EH (cell line): Measurements from ENCODE around the gene PDZK1IP1.

Source experiments
- DNase-seq: peaks from one replicate; pipeline ENCODE4 v3.0.0-alpha.2; 2015; ENCODE audit warnings: low read depth

PDZK1IP1 gene, protein sequence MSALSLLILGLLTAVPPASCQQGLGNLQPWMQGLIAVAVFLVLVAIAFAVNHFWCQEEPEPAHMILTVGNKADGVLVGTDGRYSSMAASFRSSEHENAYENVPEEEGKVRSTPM

DNA sequence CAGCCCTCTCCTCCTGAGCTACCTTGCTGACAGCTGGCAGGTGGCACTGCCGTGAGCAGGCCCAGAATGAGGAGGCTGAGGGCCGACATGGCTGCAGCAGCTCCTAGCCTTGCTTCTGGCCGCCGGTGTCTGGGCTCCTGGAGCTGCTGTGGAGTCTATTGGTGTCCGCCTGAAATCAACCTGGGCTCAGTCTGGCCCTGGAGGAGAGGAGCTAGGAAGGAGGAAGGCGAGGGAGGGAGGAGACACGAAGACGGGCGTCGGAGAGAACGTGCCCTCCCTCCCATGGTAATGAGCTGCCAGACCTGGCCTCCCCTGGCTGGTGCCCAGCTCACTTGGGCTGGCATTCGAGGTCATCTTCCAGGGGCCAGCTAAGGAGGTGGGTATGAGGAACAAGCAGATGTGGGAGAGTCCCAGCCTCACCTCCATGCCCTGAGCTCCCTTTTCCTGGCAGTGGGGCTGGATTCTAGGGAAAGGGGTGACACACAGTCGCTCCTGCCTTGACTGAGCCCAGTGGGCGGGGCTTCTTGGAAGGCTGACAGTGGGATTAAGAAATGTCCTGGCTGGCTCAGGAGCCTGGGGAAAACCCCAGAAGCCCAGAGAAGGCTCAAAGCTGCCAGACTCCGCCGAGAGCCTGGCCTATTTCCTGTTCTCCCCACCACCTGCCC is at the start of gene PDZK1IP1:
Gene PDZK1IP1 (minus strand): TSS at position 193 of the 665 bp plus-strand sequence. CDS start 104 bp downstream, at position 89.
- peak; percentile 69 for DNase-seq

DNA sequence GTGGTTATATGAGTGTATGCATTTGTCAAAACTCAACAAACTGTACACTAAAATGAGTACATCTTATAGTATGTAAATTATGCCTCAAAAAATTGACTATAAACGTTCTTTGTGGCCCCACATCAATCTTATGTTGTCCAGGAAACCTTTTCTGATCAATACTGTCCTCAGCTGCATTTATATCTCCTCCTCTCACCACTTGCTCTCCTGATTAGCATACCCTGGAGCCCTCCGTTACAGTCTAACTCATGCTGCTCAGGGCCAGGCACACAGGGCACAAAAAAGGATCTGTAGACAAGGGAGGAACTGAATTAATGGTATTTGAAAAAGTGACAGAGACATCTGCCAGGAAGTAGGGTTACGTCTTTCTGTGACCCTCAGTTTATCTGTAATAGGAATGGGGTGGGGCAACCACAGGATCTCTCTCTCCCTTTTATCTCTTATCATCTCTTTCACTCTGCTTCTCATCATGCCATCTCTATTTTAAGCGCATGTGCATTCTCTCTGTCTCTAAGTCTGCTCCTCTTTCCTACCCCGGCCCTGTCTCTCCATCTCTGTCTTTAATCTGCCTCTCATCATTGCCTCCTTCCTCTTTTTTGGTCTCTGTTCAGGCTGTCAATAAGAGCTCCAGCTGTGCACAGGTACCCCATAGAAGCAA is 49.2 kb upstream of the PDZK1IP1 start:
- no peak for DNase-seq

DNA sequence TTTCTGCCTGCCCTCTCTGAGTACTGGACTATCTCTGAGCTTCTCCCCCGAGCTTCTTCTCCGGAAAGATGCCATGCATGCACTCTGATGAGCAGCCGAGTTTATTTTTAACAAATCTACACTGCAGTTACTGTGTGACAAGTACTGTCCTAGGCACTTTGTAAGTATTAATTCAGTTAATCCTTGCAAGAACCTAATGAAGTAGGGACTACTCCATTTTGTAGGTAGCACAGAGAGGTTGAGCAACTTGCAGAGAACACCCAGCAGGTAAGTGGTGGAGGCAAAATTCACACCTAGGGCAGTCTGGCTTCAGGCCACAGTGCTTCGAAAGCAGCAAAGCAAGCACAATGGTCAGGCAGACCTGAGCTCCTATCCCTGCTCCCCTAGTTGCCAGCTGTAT is 46.0 kb upstream of the PDZK1IP1 start:
- no peak for DNase-seq

DNA sequence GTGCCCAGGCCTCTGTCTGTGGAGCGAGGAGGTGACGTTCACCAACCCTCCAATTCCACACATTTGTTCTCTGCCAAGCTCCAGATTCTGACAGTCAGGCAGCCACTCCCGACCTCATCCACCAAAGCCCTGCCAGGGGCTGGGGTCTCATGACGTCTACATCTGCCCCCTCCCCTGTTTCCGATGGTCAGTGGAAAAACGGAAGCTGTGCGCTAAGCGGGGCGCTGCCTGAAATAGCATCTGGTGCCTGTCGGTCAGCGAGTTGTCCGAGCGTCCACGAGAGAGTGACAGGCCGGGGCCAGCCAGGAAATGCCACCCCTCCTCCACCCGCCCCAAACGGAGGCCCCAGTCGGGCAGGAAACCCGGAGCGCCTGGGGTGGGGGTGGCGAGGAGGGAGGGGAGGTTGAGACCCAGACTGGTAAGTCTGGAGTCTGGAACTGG is 45.4 kb upstream of the PDZK1IP1 start:
- DNase-seq = no peak

DNA sequence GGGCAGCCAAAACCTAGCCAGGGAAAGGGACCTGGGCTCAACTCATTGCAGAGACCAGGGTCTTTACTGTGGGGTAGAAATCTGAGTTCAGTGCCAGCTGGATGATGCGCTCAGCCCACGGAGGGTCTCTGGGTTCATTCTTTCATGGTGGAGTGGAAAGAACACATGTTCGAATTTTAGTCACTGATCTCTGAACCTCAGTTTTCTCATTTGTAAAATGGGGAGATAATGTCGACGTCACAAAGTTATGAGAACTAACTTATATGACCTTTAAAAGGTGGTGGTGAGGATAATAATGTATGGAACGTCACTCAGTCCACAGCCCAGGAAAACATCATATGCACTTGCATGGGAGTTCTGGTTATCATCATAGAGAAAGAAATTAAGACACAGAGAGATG is 43.4 kb upstream of the PDZK1IP1 start:
- no peak for DNase-seq

DNA sequence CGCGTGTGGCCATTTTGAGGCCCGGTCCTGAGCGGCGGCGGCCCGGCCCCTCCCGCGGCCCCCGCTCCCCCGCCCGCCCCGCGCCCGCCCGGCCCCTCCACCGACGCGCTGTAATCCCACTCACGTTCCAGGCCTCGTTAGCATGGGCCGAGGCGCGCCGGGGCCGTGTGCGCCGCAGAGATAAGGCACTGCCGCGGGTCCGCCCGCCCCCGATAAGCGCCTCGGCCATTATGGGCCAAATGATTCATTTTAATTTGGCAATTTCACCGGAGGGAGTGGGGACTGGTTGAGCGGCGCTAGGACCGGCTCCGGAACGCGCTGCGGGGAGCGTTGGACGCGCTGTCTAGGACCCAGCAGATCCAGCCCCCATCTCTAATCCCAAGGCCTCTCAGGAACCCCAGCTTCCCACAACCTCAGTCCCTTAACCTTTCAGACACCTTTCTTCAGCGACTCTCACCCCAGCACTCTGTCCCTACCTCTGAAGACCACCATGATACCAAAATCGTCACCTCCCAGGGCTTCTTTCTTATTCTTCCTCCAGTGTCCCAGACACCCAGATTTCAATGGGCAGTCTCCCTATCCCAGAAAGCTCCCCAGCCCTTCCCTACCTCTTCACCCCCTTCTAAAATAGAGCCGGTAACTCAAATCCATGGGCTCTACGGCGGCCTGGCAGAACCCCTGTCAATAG is 42.5 kb upstream of the PDZK1IP1 start, which contains the start of gene TAL1:
Gene TAL1 (minus strand): TSS at position 39 of the 688 bp plus-strand sequence. CDS start 6,337 bp downstream, outside the sequence.
- DNase-seq = no peak

DNA sequence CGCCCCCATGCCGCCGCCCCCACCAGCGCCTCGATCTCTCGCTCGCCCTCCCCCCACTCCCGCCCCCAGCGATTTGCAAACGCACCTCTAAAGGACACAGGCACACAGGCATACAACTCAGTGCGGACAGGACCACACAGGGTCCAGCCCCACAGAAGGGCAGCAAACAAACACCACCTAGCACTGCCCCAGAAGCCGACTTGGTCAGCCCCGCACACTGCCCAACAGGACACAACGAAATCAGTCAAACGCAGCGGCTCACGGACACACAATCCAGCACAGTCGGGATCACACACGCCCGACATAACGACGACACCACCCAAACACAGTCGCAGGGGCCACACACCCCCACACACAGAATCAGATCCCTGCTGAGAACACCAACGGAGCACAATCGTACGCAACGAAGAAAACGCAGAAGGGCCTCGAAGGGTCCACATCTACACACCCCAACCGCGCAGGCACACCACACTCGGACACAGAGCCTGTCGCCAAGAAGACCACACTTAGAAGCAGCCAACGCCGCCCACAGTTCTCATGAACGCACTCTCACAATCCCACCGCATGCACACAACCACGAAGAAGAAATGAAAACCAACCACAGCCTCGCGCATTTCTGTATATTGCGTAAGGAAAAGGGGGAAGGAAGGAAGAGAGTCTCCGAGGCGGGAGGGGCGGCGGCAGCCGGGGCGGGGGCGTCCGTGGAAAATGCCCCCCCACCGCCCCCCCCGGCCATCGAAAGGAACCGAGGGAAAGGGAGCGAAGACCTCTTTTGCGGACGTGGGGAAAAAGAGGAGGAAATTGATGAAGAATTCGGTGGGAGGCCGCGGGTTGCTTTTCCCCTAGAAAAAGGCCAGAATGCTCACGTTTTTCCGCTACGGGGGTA is 41.7 kb upstream of the PDZK1IP1 start:
- peak; percentile 50 for DNase-seq

DNA sequence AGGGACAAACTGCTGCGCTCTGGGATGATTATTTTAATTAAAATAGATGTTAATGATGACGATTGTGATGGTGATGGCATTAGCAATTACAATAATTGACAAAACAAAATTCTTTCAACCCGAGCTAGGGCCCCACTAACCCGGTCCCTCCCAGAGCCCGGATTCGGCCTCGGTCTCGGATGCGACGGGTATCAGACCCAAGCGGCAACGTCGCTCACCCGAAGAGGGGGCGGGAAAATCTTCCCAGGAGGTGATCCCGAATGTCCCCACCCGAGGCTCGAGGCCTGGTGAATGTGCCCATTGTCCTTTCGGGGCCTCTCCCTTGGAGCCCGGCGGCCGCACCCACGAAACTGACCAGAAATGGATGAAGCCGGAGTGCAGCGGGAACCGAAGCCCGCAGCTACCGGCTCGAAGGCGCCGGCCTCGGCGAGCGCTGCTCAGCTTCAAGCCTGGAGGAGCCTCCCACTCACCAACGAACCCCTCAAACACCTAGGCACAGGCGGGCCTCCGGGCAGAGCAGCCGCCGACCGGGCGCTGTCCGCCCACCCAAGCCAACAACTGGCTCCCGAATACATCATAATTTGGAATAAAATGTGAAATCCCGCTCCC is 41.0 kb upstream of the PDZK1IP1 start:
- DNase-seq = peak; percentile 17

DNA sequence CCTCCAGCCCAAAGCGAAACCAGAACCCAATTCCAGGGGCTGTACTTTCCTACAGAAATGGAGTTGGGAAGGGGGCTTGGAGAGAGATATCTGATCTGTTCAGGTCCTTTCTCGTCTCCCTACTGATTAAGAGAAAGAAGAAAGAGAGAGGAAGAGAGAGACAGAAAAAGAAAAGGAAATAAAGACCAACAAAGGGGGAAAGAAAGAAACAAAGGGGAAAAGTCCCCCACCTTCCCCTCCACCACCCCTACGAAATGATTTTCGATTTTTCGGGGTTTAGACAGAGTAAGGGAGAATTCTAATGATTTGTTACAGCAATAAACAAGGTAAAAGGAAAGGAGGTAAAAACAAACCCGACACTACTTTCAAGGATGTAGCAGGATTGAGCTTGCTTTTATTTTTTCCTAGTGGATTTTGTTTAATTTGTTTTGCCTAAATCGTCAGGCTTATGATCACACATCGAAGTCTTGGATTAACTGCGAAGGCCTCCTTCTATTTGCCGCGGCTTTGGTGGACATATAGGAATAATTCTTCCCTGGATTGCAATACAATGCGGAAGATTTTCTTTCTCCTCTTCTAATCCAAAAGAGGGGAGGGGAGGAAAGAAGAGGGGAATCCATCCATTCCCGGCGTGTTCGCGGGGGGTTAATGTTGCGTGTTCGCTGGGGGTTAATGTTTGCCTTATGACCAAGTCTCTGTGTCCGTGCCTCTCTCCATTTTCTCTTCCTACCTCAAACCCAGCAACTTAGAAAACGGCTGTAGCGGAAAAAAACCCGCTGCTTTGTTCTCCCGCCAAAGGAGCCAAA is 40.3 kb upstream of the PDZK1IP1 start:
- no peak for DNase-seq

DNA sequence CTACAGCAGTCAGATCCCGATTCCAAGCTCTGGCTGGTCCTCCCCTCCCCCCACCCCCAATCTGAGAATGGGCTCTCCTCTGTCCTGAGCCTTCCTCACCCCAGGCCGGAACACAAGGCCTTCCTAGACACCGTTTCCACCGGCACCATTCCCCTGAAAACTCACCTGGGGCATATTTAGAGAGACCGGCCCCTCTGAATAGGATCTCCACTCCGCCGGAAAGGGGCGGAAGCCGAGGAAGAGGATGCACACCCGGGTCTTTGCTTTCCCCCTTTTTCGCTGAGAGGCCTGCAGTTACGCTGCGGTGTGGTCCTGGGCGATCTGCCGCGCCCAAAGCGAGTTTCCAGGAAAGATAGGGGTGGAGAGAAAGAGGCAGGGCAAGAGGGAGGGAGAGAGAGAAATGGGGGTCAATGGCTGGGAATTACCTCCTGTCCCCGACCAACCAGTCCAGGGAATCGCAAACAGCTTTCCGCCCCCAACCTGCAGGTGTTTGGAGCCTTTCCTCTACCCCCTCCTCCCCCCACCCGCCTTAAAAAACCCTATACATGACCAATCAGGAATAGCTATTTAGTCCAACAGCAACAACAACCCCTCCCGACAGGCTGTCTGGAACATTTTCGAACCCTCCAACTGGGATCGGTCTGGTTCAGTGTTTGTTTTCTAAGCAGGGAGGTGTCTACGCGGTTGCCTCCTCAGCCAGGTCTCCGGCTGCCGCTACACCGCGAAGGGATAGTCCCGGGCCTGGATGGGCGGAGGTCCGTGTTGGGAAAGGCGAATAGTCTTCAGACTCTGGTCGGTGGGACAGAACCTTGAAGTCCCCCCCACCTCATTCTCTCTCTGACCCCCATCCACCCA is 39.4 kb upstream of the PDZK1IP1 start:
- no peak for DNase-seq

DNA sequence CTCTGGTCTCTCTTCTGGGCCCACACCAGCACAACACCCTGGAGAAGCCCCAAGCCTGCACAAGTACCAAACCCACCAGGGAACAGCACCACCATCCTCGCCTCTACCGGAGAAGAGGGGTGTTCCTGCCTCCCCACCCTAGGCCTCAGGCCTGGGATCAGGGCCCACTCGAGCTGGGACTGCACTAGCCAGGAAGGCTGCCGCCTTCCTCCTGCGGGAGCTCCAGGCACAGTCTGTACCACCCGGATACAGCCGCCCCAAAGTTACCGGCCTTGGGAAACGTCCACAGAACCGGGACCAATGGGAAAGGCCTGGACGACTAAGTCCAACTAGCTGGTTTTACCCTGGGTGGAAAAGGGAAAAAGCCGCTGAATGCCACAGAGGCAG is 38.8 kb upstream of the PDZK1IP1 start:
- no peak for DNase-seq

DNA sequence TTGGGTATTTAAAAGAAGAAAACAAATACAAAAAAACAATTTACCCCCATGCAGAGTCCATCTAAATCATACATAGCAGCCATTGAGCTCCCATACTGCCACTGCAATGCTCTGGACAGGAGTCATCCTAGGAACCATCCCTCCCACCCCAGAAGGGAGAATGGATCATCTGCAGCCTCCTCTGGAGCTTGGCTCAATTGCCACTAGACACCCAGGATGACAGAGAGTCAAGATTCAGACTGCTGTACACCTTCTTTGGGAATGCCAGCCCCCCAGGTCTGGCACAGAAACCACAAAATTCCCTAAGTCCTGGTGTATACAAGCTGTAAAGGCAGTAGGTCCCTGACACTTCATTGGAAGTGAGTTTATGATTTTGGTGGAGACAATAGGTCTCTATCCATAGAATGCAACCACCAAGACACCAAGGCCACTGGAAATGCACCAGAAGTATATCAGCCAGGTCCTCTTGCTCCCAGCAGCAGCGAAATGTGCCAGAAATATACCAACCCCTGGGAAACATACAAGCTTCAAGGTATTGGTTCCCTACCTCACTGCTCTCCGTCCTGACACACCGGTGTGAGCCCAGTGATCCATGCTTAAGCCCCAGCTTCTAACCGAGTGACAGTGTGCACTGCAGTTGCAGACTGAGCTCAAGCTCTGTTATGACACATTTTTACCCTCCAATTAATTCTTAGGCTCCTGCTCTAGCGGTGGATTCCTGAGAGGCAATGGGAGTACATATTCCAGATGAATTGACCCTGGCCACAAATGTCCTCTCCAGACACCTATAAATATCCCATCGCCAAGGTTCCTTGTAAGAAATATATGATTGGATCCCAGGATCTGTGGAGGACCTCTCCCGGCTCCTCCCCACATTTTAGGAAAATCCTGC is 37.8 kb upstream of the PDZK1IP1 start:
- DNase-seq = no peak

DNA sequence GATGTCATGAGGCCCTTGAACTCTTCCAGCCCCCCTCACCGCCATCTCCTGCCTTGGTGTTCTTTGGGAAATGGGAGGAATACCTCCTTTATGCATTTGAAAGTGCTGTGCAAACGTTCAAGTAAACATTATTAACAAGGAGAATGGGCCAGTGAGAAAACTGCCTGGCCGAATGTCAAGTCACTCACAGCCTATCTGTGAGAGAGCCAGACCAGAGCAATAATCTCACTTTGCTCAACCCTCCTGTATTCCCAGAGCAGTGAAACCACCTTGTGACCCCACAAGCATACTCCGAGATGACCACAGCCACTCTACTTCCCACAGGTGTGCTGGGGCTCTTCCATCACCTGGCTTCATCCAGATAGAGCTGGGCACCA is 37.0 kb upstream of the PDZK1IP1 start:
- no peak for DNase-seq

DNA sequence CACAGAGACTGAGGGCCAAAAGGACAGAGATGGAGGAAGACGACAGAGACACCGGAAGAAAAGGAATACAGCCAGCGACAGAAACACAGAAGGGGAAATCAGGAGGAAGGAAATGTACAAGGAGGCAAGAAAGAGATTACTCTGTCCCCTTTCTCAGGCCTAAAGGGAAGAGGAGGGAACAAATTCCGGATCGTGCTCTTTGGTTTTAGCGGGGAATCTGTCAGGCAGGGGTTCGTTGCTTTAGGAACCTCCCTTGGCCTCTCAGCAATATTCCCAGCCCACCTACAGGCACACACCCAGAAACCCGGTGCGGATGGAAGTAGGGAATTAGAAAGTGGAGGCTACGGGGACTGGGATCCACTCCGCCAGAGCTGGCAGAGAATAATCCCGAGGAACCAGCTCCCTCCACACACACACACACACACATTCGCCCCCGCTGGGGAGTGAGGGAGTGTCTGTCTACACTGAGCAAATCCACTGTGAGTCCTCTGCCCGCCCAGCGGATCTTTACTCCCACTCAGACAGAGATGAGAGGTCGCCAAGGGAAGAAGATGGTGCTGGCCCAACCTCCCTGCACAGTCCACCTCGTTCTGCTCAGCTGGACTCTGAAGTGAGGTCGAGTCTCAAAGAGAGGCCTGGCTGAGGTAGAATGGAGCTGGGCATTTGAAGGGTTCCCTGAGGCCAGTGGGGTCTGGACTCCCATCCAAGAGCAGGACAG is 36.4 kb upstream of the PDZK1IP1 start:
- no peak for DNase-seq

DNA sequence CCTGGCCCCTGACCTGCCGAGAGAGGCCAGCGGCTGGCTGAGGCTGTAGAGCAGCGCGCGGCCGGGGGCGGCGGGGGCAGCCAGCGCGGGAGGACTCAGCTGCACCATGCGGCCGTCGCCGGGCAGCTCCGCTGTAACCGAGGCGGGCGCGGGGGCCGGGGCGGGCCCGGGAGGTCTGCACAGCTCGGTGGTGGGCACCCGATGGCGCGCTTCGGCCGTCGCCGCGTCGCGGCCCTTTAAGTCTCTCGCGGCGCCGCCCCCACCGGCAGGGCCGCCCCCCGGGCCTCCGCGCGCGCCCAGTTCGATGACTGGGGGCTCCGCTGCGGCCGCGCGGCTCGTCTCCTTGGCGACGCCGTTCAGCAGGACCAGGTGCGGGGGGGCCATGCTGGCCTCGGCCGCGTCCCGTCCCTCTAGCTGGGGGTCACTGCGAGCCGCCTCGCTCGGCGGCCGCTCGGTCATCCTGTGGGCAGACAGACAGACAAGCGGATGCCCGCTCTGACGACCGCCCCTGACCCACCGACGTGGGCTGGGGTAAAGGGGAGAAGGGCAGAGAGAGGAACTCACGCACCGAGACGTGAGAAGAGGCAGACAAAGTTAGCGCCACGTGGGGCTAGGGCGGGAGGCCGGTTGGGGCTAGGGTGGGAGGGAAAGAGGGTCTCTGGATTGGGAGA is 35.7 kb upstream of the PDZK1IP1 start:
- DNase-seq = no peak

DNA sequence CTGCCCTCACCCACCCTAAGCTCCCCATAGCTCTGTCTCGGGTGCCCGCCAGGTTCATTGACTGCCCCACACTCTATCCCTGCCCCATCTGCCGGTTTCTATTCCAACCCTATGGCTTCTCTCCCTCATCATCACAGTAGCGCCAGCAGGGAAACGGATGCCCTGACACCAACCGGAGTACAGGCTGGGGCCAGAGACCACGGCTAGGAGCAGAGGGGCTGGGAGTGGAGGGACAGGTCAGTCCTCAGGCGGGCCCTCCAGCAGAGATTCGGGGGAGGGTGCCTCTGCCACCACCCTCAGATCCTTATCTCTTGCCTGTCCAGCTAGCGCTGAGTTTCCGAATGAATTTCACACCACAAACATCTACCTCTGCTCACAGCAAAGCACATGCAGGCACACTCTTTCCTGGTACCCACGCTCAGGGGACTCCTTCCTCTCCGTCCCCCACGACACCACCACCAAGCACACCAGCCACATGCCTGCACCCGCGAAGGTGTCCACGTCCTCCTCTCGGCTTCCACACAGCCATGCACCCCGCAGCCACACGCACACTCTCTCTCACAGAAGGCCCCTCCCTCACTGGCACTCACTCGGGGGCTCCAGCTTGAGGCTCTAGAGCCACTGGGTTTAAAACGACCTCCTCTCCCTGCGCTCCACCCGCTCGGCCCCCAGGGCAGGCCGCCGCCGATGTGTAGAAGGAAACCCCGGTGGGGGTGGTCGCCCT is 35.0 kb upstream of the PDZK1IP1 start:
- DNase-seq = no peak
